A549 (cell line): ENCODE data around the gene ADAM19. TPM values are rescaled to one million over a fixed set of nuclear protein-coding genes. Genes with fewer than 3 reads are reported as not detected.

Experiments used
- ATAC-seq, 2 experiments: fragments of 200-7000 bp in 1 of 2; fragments of >200 bp in 1 of 2; cut with Nextera tagmentation in 1 of 2; cut with Tn5 transposase in 1 of 2; 3 replicates each; pipeline versions ENCODE4 v1.8.0 to v1.9.1; 2018 to 2020; ENCODE audit warnings: mild to moderate bottlenecking in 1 of 2, moderate library complexity in 1 of 2
- CTCF ChIA-PET: fragments of 300-600 bp; sonication (Branson Sonifier 250); formaldehyde crosslinking; extraction: SDS; loops from one replicate; lab custom pipeline; 2021; ENCODE audit warnings: antibody characterized with exemption, inconsistent platforms; lab: Yijun Ruan, JAX
- POLR2A ChIA-PET: fragments of 350-600 bp; formaldehyde crosslinking; extraction: SDS; loops from one replicate; lab custom pipeline; 2021; ENCODE audit warnings: antibody characterized with exemption, inconsistent platforms; lab: Yijun Ruan, JAX
- DNase-seq, 2 experiments: peaks; one replicate each; pipeline versions ENCODE4 v3.0.0 to v3.0.0-alpha.2; 2011 to 2016; ENCODE audit warnings: low read depth in 1 of 2, low spot score in 1 of 2
- FAIRE-seq: peaks from 2 replicates; lab custom pipeline; 2011; peaks lifted over from hg19 to GRCh38; lab: Jason Lieb, UNC
- H3K27ac ChIP-seq, 2 experiments: fragments of >200 bp; sonication (Bioruptor Twin); formaldehyde crosslinking; 3 replicates each; pipeline ENCODE4 v1.5.1; 2016 to 2017
- H3K4me1 ChIP-seq: fragments of >200 bp; sonication (Bioruptor Twin); formaldehyde crosslinking; 3 replicates; pipeline ENCODE4 v1.6.1; 2016
- H3K4me2 ChIP-seq: fragments of >200 bp; sonication (Bioruptor Twin); formaldehyde crosslinking; 3 replicates; pipeline ENCODE4 v1.6.1; 2016
- H3K4me3 ChIP-seq: fragments of >200 bp; sonication (Bioruptor Twin); formaldehyde crosslinking; 3 replicates; pipeline ENCODE4 v1.5.1; 2016
- H3K9me3 ChIP-seq: fragments of >200 bp; sonication (Bioruptor Twin); formaldehyde crosslinking; 3 replicates; pipeline ENCODE4 v1.6.1; 2016
- CBX2 ChIP-seq: fragments of 200-600 bp; sonication (generic); IDR thresholded peaks from 2 replicates; pipeline ENCODE4 v1.6.1; 2016; ENCODE audit warnings: low read depth, mild to moderate bottlenecking, borderline replicate concordance
- CEBPB ChIP-seq, 2 experiments: fragments of >200 bp in 1 of 2; sonication (Bioruptor Twin) in 1 of 2; formaldehyde crosslinking in 1 of 2; IDR thresholded peaks; 2 replicates each; pipeline ENCODE4 v1.6.1; 2012 to 2016
- EHMT2 ChIP-seq: fragments of 200-600 bp; sonication (generic); IDR thresholded peaks from 2 replicates; pipeline ENCODE4 v1.6.1; 2016; ENCODE audit warnings: antibody characterized with exemption, low read depth, mild to moderate bottlenecking, moderate library complexity
- FOSB ChIP-seq: fragments of 250-450 bp; sonication (Bioruptor Pico); IDR thresholded peaks from 2 replicates; pipeline ENCODE4 v1.5.0; 2020; ENCODE audit warnings: mild to moderate bottlenecking, moderate library complexity
- HES2 ChIP-seq: fragments of >200 bp; sonication (Bioruptor Twin); formaldehyde crosslinking; IDR thresholded peaks from 2 replicates; pipeline ENCODE4 v1.6.1; 2016
- HEYL ChIP-seq: fragments of 250-450 bp; sonication (Bioruptor Pico); IDR thresholded peaks from 2 replicates; pipeline ENCODE4 v1.8.0; 2021; ENCODE audit warnings: mild to moderate bottlenecking, moderate library complexity
- HOXA7 ChIP-seq: fragments of 250-450 bp; sonication (Bioruptor Pico); IDR thresholded peaks from 2 replicates; pipeline ENCODE4 v1.5.0; 2020; ENCODE audit warnings: mild to moderate bottlenecking, moderate library complexity
- HOXB13 ChIP-seq: fragments of 250-450 bp; sonication (Bioruptor Pico); IDR thresholded peaks from 2 replicates; pipeline ENCODE4 v1.5.0; 2020; ENCODE audit warnings: low read depth, mild to moderate bottlenecking, moderate library complexity
- MAFK ChIP-seq: fragments of 450-650 bp; IDR thresholded peaks from 2 replicates; pipeline ENCODE4 v1.6.1; 2014; ENCODE audit not compliant: partially characterized antibody
- MAZ ChIP-seq: fragments of 150-350 bp; IDR thresholded peaks from 2 replicates; pipeline ENCODE4 v1.6.1; 2014; ENCODE audit warnings: antibody characterized with exemption, low read depth, low read length, borderline replicate concordance
- MYC ChIP-seq: IDR thresholded peaks from 2 replicates; pipeline ENCODE4 v1.6.1; 2012; ENCODE audit warnings: mild to moderate bottlenecking, inconsistent platforms, low read length, improper control_type of control experiment, borderline replicate concordance
- NFE2L2 ChIP-seq: fragments of 150-350 bp; conservative IDR thresholded peaks from 2 replicates; pipeline ENCODE4 v1.6.1; 2014; ENCODE audit warnings: low read length
- NR3C1 ChIP-seq: fragments of >200 bp; sonication (Bioruptor Twin); formaldehyde crosslinking; IDR thresholded peaks from 3 replicates; pipeline ENCODE4 v1.6.1; 2017
- POLR2AphosphoS2 ChIP-seq: conservative IDR thresholded peaks from 2 replicates; pipeline ENCODE4 v1.6.1; 2012; ENCODE audit warnings: low read length, improper control_type of control experiment, inconsistent platforms
- REST ChIP-seq: fragments of 200-600 bp; sonication (generic); IDR thresholded peaks from 2 replicates; pipeline ENCODE4 v1.6.1; 2016; ENCODE audit warnings: antibody characterized with exemption, mild to moderate bottlenecking, moderate library complexity
- RNF2 ChIP-seq: fragments of 200-600 bp; sonication (generic); IDR thresholded peaks from 2 replicates; pipeline ENCODE4 v1.6.1; 2016; ENCODE audit warnings: low read depth, mild to moderate bottlenecking, antibody characterized with exemption, moderate library complexity, borderline replicate concordance
- SREBF2 ChIP-seq: fragments of 450-650 bp; IDR thresholded peaks from 2 replicates; pipeline ENCODE4 v1.6.1; 2014; ENCODE audit warnings: mild to moderate bottlenecking, moderate library complexity
- USF2 ChIP-seq: fragments of 450-650 bp; IDR thresholded peaks from 2 replicates; pipeline ENCODE4 v1.6.1; 2014; ENCODE audit warnings: antibody characterized with exemption
- ZNF302 ChIP-seq: fragments of 250-450 bp; sonication (Bioruptor Pico); IDR thresholded peaks from 2 replicates; pipeline ENCODE4 v1.9.0; 2021; ENCODE audit warnings: inconsistent platforms, mild to moderate bottlenecking, moderate library complexity
- WGBS: methylation state at CpG from one replicate; pipeline ENCODE4 v1.1.6; 2017; ENCODE audit errors: missing lambda C conversion rate; 5-methylcytosine and 5-hydroxymethylcytosine counted together
- polyA plus RNA-seq, 4 experiments: library from polyadenylated mRNA; depleted of rRNA in 3 of 4; stranded (reverse); fragments of >200 nt; fragmentation: RNase III in 1 of 4; extraction: RNeasy Plus Mini Kit Qiagen cat#74134 plus additional on column Dnase treatment in 1 of 4; gene quantifications; 2 replicates in 3 of 4; 3 replicates in 1 of 4; pipeline ENCODE4 v1.2.3, GENCODE V29; 2011 to 2017

Gene ADAM19
- polyA plus RNA-seq, 2 of the 4 experiments (the other 2 are of a cell fraction) = 7.7 to 15.2 TPM

- TF ChIP-seq HES2 = no peak
- no peak for TF ChIP-seq HEYL (CRISPR knock-in tag)
- no peak for TF ChIP-seq POLR2AphosphoS2
- TF ChIP-seq HOXB13 (CRISPR knock-in tag) = no peak
- no peak for TF ChIP-seq EHMT2
- TF ChIP-seq RNF2 = no peak
- no peak for TF ChIP-seq MAZ
Measured at GRCh38 chr5:157456301-157456700, 119.3 kb downstream of the ADAM19 start (continued).

GRCh38 chr5:157455057-157455456 is 120.5 kb downstream of the ADAM19 start:
- CTCF ChIA-PET = interaction anchor here (1.2 to 1.8 kb wide), 2 partner anchors 17 to 22 kb away, joined by 3 to 4 read pairs; no protein-coding TSS in a partner anchor
- DNase-seq (no peak), ATAC-seq (no peak), FAIRE-seq (no peak)
- Histone ChIP-seq H3K4me3 (no peak overlapping the region), H3K4me1 (peaks cover 8% of the 10 kb centered on the region), H3K4me2 (no peak overlapping the region), H3K27ac (no peak overlapping the region), H3K9me3 (no peaks in the 10 kb centered on the region)
- no peak for TF ChIP-seq CBX2
- no peak for TF ChIP-seq CEBPB (IDR thresholded peaks at IDR 0.05)
- no peak for TF ChIP-seq MYC
- TF ChIP-seq MAZ = no peak
- no peak for TF ChIP-seq SREBF2
- no peak for TF ChIP-seq HOXA7 (CRISPR knock-in tag)
- POLR2A ChIA-PET = no interaction called here
- 83% methylated on average over 7 of the region's 7 CpGs for WGBS

GRCh38 chr5:157454273-157454672 is 121.3 kb downstream of the ADAM19 start:
- ATAC-seq (no peak), FAIRE-seq (no peak)

More at GRCh38 chr5:157454273-157454672, 121.3 kb downstream of the ADAM19 start:
- TF ChIP-seq USF2 (no peak), CEBPB (IDR thresholded peaks at IDR 0.05) (no peak), SREBF2 (no peak), MAFK (no peak), ZNF302 (CRISPR knock-in tag) (no peak), NR3C1 (no peak), REST (no peak), NFE2L2 (no peak), FOSB (CRISPR knock-in tag) (no peak)
- CTCF ChIA-PET = interaction anchor here (1.0 to 1.8 kb wide), 3 partner anchors 17 to 126 kb away, joined by 3 to 4 read pairs (median 3); no protein-coding TSS in a partner anchor
- peaks cover 6% of the 10 kb centered on the region for H3K4me1 ChIP-seq
- no peaks in the 10 kb centered on the region for H3K9me3 ChIP-seq
- POLR2A ChIA-PET = no interaction called here
- WGBS = 73% methylated on average over 7 of the region's 7 CpGs
- no peak overlapping the region for H3K4me3 ChIP-seq
- H3K4me2 ChIP-seq = no peak overlapping the region
- no peak overlapping the region for H3K27ac ChIP-seq
- no peak for DNase-seq
